HEK293 (cell line): ENCODE measurements around the gene CTDSP2.

Source experiments
- EGR2 ChIP-seq: fragments of 450-650 bp; formaldehyde crosslinking; IDR thresholded peaks from 2 replicates; pipeline ENCODE4 v1.5.1; 2016; ENCODE audit warnings: low read depth, missing biosample characterization, missing genetic modification characterization
- GLIS2 ChIP-seq: fragments of 450-650 bp; formaldehyde crosslinking; IDR thresholded peaks from 2 replicates; pipeline ENCODE4 v1.5.1; 2016; ENCODE audit warnings: missing biosample characterization, missing genetic modification characterization
- HIC1 ChIP-seq: fragments of 450-650 bp; formaldehyde crosslinking; IDR thresholded peaks from 2 replicates; pipeline ENCODE4 v1.5.1; 2016; ENCODE audit warnings: missing biosample characterization, missing genetic modification characterization
- HOXC10 ChIP-seq: sonication (generic); formaldehyde crosslinking; IDR thresholded peaks from 2 replicates; pipeline ENCODE4 v1.8.1; 2023; ENCODE audit warnings: mild to moderate bottlenecking, missing genetic modification reagents
- PRDM10 ChIP-seq: fragments of 450-650 bp; formaldehyde crosslinking; IDR thresholded peaks from 2 replicates; pipeline ENCODE4 v1.5.1; 2016; ENCODE audit warnings: missing biosample characterization, missing genetic modification characterization
- PRDM2 ChIP-seq: fragments of 450-650 bp; formaldehyde crosslinking; IDR thresholded peaks from 2 replicates; pipeline ENCODE4 v1.5.1; 2016; ENCODE audit warnings: missing biosample characterization, missing genetic modification characterization, borderline replicate concordance
- SALL2 ChIP-seq: fragments of 450-650 bp; formaldehyde crosslinking; IDR thresholded peaks from 2 replicates; pipeline ENCODE4 v1.5.0; 2017; ENCODE audit warnings: missing biosample characterization, mild to moderate bottlenecking, missing genetic modification characterization, borderline replicate concordance
- ZBTB10 ChIP-seq: fragments of 450-650 bp; formaldehyde crosslinking; IDR thresholded peaks from 2 replicates; pipeline ENCODE4 v1.5.1; 2016; ENCODE audit warnings: missing biosample characterization, missing genetic modification characterization
- ZBTB49 ChIP-seq: fragments of 450-650 bp; formaldehyde crosslinking; IDR thresholded peaks from 2 replicates; pipeline ENCODE4 v1.5.1; 2016; ENCODE audit warnings: missing biosample characterization, missing genetic modification characterization, low read depth
- ZIC2 ChIP-seq: fragments of 450-650 bp; formaldehyde crosslinking; IDR thresholded peaks from 2 replicates; pipeline ENCODE4 v1.5.1; 2016; ENCODE audit warnings: missing biosample characterization, missing genetic modification characterization
- ZNF10 ChIP-seq: fragments of 450-650 bp; formaldehyde crosslinking; IDR thresholded peaks from 2 replicates; pipeline ENCODE4 v1.5.1; 2017; ENCODE audit warnings: missing biosample characterization, missing genetic modification characterization
- ZNF155 ChIP-seq: fragments of 450-650 bp; formaldehyde crosslinking; IDR thresholded peaks from 2 replicates; pipeline ENCODE4 v1.5.1; 2016; ENCODE audit warnings: missing biosample characterization, missing genetic modification characterization
- ZNF549 ChIP-seq: fragments of 450-650 bp; IDR thresholded peaks from 2 replicates; pipeline ENCODE4 v1.5.1; 2018; ENCODE audit warnings: missing biosample characterization, missing genetic modification characterization, mild to moderate bottlenecking, inconsistent platforms, moderate library complexity
- ZNF645 ChIP-seq: fragments of 450-650 bp; formaldehyde crosslinking; IDR thresholded peaks from 2 replicates; pipeline ENCODE4; 2016; ENCODE audit warnings: missing biosample characterization, missing genetic modification characterization
- ZNF768 ChIP-seq: fragments of 450-650 bp; formaldehyde crosslinking; IDR thresholded peaks from 2 replicates; pipeline ENCODE4 v1.5.1; 2018; ENCODE audit warnings: missing biosample characterization, mild to moderate bottlenecking, missing genetic modification characterization
- ZSCAN30 ChIP-seq: fragments of 450-650 bp; IDR thresholded peaks from 2 replicates; pipeline ENCODE4 v1.5.1; 2018; ENCODE audit warnings: missing biosample characterization, mild to moderate bottlenecking, missing genetic modification characterization, moderate library complexity

The CTDSP2 gene

GRCh38 chr12:57845478-57846284 is 848 bp downstream of the CTDSP2 start (continued):
- TF ChIP-seq PRDM2 (tag by site-specific recombination) (0 out of 2 replicates have a peak, but pooled peaks have one; percentile 52), ZBTB49 (tag by site-specific recombination) (no peak), ZNF10 (tag by site-specific recombination) (no peak), GLIS2 (tag by site-specific recombination) (peak; percentile 85), EGR2 (tag by site-specific recombination) (peak; percentile 74; the same call in 1 of the 2 replicates), ZNF768 (tag by site-specific recombination) (no peak), SALL2 (no peak), HIC1 (tag by site-specific recombination) (peak; percentile 58), ZIC2 (peak; percentile 58), PRDM10 (tag by site-specific recombination) (0 out of 2 replicates have a peak, but pooled peaks have one; percentile 23), ZNF155 (tag by site-specific recombination) (no peak), ZNF645 (tag by site-specific recombination) (0 out of 2 replicates have a peak, but pooled peaks have one; percentile 7), HOXC10 (CRISPR knock-in tag) (0 out of 2 replicates have a peak, but pooled peaks have one; percentile 36), ZSCAN30 (0 out of 2 replicates have a peak, but pooled peaks have one; percentile 43), ZBTB10 (tag by site-specific recombination) (peak; percentile 40; the same call in 1 of the 2 replicates), ZNF549 (tag by site-specific recombination) (no peak)
